GM21390 (cell line): ENCODE measurements around the gene FAM20B.

ENCODE experiments used
- ATAC-seq: cut with Tn5 transposase; IDR thresholded peaks from one replicate; pipeline ENCODE4 v1.9.1; 2021; ENCODE audit not compliant: unreplicated experiment

FAM20B gene

DNA sequence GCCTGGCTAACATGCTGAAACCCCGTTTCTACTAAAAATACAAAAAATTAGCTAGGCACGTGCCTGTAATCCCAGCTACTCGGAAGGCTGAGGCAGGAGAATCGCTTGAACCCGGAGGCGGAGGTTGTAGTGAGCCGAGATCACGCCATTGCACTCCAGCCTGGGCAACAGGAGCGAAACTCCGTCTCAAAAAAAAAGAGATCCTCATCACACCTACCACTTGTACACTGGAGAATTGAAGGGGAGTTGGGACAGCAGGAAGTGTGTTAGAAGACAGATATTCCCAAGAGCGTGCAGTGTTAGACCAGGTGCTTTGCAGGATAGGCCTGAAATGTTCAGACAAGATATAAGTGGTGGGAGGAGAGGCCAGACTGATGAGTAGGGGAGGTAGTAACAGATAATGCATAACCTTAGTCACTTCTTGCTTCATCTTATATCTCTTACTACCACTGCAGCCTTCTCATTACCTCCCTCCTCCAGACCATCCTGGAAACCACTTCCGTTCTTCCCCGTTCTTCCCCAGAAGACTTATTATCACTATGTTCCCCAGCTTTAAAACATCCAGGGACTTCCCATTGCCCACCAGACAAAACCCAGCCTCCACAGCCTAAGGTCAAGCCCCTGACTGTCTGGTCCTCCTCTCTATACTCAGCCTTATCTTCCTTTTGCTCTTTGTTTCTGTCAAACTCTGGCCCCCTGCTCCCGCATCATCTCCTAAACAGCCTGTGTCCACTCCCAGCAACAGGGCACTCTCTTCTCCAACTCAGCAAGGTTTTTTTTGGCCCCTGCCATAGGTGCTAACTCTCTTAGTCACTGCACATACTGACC, 21.3 kb downstream of the FAM20B start:
- ATAC-seq = no peak

DNA sequence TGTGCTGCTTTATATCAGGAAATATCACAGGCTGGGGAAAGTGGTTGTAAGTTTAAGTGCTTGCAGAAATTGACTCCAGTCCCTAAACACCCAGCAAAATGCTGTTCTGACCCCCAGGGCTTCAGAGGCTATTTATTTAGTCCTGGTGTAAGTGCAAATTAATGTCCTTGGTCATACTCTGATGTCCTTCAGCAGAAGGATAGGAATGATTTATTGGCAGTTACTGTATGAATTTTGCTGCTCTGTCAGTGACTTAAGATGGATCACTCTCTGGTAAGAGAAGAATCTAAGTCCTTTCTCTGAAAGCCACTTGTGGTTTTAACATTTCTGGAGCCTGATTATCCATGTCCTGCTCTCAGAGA, 21.9 kb downstream of the FAM20B start:
- ATAC-seq = no peak

DNA sequence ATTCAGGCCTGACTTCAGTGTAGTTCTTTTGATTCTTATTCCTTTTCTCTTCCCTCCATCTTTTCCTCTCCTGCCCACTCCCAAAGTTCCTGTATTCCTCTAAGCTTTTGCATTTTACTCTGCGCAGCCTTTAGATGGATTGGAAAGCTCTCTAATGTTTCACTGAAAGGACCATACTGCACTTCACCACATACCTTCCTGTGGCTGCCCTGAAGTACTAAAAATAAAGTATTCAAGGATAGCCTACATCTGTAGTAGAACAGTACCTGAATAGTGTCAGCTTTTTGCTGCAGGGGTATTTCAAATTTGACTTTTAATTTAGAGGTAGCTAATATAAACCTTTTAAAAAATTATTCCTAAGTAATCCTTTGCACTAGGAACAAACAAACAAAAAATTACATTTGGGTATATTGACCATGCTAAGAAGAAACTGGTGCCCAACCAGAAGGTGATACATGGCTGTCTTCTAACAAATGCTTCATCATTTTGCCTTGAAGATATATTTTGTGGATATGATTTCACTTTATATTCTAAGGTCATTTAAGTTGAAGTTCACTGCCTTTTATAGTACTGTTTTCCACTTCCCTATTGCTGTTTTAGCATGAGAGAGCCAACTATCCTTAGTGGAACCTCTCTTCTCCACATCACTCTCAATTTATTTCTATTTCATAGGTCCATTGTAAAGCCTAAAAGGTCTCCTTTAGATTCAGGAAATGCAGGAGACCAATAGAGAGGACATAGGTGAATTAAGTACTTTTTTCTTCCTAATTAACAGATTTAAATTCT, 22.8 kb downstream of the FAM20B start:
- no peak for ATAC-seq

GRCh38 chr1:179052776-179053175, 27.1 kb downstream of the FAM20B start:
- ATAC-seq = no peak

- ATAC-seq = no peak
These were observed 27.8 kb downstream of the FAM20B start for GRCh38 chr1:179053486-179053885.

DNA sequence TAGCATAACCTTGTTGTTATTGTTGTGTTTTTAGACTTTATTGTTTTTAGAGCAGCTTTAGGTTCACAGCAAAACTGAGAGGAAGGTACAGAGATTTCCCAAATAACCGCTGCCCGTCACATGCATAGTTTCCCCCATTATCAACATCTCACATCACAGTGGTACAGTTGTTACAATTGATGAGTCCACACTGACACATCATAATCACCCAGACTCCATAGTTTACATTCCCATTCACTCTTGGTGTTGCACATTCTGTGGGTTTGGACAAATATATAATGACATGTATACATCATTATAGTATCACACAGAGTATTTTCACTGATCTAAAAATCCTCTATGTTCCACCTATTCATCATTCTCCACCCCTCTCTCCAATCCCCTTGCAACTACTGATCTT, 30.2 kb downstream of the FAM20B start:
- no peak for ATAC-seq

- ATAC-seq = no peak
These were observed 33.1 kb downstream of the FAM20B start for GRCh38 chr1:179058487-179059483.

- no peak for ATAC-seq
These were observed 35.9 kb downstream of the FAM20B start for GRCh38 chr1:179061360-179062282.

- ATAC-seq = no peak
These were observed 40.8 kb downstream of the FAM20B start for GRCh38 chr1:179066471-179066870.

DNA sequence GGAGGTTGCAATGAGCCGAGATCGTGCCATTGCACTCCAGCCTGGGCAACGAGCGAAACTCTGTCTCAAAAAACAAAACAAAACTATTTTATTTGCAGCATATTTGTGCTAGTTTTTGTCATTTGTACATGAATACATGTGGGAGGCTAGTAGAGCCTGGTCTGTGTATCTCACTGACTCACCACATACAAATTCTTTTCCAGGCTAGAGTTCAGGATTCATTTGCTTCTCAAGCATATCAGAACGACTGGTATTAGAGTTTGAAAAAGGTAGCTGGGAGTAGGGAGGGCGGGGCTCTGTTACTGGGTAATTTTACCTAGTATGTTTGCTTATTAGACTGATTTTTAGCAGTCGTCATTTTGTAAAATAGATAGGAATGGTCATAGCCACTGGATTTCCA, 51.7 kb downstream of the FAM20B start:
- ATAC-seq = no peak

DNA sequence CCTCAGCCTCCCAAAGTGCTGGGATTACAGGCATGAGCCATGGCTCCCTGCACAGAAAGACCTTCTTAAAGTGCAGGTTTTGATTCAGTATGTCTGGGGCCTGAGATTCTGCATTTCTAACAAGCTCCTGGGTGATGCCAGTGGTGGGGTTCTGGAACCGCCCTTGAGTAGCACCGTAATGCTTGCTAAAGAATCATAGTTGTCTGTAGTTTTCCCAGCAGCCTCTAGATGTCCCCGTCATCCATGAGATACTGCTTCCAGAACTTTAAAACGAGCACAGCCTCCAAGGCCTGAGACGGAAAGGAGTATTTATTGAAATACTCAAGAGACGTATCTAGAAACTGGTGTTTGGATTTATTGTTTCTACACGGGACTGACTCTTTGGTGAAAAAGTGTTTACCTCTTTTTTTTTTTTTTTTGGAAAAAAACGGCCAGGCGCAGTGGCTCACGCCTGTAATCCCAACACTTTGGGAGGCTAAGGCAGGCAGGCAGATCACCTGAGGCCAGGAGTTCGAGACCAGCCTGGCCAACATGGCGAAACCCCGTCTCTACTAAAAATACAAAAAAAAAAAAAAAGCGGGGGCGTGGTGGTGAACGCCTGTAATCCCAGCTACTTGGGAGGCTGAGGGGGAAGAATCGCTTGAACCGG, 53.5 kb downstream of the FAM20B start:
- ATAC-seq = no peak

DNA sequence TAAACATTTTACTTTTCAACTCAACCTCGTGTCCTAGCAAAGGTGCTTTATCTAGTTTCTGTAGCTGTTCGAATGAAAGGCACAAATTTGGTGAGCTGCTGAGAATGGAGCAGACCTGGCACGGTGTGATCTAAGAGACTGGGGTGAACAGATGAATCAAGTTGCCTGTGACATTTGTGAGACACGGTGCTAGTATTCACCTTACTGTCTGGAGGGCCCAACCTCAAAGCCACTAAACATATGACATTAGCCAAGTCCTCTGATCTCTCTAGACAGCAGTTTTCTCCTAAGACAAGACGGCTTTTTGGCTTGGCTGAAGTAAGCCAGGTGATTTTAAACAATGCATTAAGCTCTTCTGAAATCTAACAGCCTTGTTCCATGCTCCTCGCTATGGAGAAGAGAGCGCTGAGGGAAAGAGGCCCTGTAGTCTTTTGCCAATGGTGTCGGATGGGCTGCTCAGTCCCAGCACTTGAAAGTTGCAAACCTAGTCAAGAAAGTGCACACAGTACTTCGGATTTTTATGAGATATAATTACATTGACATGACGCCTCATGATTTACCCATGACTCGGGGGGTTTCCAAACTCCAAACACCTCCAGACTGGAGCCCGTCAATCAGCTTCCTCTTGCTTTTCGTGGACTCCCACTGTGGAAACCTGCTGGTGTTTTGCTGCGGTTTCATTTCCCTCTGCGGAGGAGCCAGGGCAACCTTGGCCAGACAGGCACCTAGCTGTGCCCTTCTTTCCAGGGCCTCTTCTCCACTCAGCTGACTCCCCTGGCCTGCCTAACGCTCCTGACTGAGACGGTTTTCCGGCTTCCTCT, 55.4 kb downstream of the FAM20B start:
- ATAC-seq = peak; percentile 27

DNA sequence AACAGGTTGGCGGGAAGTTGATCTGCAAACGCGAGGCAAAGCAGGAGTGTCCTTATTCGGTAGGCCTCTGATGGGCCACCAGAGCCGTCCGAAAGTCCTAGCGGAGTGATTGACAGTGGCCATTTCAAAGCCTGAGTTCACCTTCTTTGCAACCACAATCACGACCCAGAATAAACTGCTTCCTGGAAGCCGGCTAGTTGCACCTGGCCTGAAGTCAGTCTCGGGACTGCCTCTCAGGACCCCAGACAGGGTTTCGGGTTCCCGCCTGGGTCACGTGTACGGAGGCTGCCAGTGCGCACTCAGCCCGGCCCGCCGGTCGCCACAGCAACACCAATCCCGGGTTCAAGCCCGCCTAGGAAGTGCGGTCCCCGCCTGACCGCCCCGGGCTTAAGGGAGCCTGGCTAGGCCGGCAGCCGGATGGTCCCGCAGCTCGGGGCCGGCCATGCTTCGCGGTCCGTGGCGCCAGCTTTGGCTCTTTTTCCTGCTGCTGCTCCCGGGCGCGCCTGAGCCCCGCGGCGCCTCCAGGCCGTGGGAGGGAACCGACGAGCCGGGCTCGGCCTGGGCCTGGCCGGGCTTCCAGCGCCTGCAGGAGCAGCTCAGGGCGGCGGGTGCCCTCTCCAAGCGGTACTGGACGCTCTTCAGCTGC, 56.1 kb downstream of the FAM20B start, which contains the start of gene TOR3A:
TOR3A (plus strand) TSS at position 384 of the 646 bp plus-strand sequence; CDS start at position 443, 59 bp downstream.
- peak; percentile 87 for ATAC-seq

DNA sequence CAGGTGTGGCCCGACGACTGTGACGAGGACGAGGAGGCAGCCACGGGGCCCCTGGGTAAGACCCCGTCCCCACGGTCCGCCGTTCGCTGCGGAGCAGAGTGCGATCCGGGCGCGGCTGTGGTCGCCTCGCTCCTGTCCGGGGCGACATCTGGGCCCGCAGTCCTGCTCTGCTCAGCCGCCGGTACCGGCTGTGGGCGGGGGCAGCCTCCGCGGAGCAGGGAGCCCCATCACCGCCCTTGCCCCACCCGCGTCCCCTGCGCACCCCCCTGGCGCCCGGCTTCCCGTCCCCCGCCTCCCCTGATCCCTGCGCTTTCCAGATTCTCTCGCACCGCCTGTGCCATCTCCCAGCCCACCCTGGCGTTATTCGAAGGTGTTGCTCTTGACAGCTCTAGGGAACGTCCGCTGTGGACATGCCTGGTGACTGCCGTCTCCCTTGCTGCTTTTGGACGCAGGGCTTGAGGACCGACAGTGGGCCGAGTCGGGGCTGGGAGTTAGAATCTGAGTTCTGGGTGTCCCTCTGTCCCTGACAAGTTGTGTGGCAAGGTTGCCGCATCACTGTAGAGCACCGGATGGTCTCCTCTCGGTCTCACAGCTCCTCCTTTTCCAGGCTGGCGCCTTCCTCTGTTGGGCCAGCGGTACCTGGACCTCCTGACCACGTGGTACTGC, 56.8 kb downstream of the FAM20B start:
- peak; percentile 8 for ATAC-seq

DNA sequence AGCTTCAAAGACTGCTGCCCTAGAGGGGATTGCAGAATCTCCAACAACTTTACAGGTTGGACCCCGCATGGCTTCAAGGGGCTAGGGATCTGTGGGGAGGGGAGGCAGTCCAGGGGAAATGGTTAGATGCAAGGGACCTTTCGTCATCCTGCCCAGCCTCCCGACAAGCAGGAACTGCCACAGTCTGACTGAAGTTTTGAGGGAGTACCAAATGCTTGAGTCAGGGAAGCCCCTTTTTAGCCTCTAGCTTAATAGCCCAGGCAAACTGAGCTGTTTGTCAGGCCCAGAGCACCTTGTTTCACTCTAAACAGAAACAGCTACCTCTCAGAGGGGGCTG, 57.3 kb downstream of the FAM20B start:
- ATAC-seq = no peak

DNA sequence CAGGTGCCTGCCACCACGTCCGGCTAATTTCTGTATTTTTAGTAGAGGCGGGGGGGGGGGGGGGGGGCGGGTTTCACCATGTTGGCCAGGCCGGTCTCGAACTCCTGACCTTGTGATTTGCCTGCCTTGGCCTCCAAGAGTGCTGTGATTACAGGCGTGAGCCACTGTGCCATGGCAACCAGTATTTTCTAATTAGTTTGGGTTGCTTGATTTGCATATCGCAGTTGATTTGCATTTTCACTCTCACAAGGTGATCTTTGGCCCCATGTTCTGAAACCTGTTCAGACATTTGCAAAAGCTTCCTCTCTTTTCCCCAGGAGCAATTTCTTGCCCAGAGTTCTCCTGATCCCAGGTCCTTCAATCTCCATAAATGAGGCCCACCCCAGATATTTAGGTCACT, 57.8 kb downstream of the FAM20B start:
- ATAC-seq = no peak

- ATAC-seq = no peak
These were observed 62.0 kb downstream of the FAM20B start for GRCh38 chr1:179087665-179088064.
